GM15510 (cell line): ENCODE data around the gene PLA2G6.

Experiments used
- POLR2A ChIP-seq: IDR thresholded peaks from 3 replicates; pipeline ENCODE4 v1.6.1; 2011; ENCODE audit warnings: borderline replicate concordance; ENCODE audit not compliant: insufficient read length; ENCODE audit errors: extremely low read depth

PLA2G6 gene

DNA sequence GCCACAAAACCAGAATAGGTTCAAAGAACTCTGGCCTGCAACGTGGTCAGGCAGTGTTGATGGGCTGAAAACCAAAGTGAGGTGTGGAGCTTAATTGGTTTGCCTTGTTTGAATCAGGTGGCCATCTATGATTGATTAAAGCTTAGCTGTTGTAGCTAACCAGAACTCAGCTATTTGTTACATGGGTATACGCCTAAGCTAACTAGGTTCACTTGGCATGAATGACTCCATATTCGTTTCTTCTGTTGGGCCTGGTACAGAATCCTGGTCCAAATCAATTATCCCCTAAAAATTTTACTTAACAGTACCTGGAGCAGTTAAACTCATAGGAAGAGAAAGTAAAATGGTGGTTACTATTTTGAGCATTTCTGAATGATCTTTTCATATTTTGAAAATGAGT, 63.4 kb downstream of the PLA2G6 start:
- TF ChIP-seq POLR2A, result no peak

DNA sequence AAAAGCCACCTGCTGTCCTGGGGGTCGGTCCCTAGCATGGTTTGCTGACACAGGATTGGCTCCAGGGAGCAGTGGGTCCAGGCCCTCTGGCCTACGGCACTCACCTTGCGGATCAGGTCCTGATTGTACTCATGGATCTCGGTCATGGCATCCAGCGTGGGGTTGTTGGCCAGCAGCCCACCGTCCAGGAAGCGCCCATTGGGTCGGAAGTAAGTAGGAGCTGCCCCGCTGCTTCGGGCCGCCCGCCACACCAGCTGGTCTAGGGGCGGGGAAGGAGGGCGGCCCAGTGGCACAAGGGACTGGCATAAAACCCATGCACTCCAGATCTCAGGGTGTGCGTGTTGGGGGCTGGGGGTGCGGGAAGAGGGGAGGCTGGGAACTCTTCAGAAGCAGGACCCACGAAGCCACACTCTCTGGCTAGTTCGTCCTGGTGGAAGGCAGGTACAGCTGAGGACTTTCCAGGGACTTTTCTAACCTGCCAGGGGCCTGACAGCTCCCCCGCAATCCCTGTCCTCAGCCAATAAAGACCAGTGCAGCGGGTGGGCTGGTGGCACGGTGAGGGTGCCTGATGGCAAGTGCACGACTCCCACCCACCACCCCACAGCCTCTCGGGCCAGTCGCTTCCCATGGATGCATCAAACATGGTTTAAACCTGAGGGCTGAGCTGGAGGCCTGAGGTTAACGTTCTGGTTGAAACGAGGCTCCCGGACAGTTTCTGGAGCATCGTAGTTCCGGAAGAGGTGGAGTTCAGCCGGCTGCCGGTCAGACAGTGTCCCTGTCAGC, 66.0 kb downstream of the PLA2G6 start:
- no peak for TF ChIP-seq POLR2A

DNA sequence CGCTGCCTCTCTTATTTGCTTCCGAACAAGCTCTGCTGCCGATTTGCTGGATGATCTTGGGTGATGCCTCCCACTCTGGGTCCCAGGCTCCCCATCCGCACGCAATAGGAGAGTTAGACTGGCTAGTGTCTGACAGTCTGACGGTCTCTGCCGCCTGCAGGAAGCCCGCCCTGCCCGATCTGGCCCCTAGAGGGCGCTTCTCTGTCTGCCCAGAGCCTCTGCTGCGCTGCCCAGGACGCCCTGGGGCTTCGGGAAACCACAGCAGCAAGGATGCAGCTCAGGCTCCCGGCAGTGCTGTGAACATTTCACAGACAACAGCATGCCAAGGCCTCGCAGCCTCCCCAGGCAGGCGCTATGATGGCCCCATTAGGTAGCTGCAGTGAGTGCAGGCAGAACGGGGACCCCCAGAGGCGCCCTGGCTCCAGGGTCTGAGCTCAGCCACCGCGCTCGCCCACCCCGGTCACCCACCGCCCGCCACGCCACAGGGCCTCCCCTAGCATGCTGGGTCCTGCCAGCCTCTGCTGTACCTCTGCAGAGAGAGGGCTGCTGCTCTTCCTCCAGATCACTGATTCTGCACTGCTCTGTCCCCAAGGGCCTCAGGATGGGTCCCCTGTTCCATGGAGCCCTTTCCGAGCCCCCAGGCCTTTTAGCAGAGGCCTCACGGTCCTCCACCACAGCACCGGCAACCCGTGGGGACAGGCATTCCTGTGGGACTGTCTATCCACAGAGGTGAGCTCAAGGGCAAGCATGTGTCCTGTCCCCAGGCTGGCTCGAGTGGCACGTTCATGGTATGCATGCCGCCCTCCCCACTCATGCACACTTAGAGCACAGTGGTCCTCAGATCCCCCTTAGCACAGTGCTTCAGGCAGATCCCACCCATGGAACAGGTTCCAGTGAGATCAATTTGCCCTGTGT, 66.9 kb downstream of the PLA2G6 start:
- TF ChIP-seq POLR2A, result no peak

DNA sequence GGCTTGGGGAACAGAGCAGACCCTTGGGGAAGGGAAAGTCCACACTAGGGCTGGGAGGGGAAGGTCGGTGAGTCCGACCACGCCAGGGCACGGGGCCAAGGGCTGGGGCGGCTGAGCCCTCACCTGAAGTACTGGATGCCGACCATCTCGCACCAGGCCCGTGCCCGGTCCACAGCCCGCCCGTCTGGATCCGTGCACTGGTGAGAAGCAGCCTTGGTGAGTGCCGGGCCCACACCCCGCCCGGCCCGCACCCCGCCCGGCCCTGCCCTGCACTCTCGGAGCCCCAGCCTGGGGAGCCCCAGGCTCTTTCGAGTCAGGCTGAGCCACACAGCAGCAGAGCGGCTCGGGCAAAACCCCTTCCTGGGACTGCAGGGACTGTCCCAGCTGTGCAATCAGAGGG, 69.2 kb downstream of the PLA2G6 start:
- TF ChIP-seq POLR2A, result no peak

DNA sequence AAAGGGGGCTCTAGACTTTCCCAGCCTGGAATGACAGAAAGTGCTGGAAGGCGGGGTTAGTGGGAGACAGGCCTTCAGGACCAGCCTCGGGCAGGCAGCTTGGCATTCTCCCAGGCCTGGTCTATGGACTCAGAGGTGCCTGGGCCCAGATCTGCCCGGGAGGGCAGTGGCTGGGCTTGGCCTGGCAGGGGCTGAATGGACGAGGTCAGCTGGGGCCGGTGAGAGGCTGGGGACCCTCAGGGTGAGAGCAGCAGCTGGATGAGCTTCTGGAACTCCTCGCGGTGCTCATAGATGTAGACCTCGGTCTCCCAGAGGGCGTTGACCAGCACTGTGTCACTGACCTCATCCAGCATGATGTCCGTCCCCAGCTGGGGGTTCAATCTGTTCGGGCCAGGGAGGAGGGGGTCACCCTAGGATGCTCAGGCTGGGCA, 69.7 kb downstream of the PLA2G6 start:
- no peak for TF ChIP-seq POLR2A

DNA sequence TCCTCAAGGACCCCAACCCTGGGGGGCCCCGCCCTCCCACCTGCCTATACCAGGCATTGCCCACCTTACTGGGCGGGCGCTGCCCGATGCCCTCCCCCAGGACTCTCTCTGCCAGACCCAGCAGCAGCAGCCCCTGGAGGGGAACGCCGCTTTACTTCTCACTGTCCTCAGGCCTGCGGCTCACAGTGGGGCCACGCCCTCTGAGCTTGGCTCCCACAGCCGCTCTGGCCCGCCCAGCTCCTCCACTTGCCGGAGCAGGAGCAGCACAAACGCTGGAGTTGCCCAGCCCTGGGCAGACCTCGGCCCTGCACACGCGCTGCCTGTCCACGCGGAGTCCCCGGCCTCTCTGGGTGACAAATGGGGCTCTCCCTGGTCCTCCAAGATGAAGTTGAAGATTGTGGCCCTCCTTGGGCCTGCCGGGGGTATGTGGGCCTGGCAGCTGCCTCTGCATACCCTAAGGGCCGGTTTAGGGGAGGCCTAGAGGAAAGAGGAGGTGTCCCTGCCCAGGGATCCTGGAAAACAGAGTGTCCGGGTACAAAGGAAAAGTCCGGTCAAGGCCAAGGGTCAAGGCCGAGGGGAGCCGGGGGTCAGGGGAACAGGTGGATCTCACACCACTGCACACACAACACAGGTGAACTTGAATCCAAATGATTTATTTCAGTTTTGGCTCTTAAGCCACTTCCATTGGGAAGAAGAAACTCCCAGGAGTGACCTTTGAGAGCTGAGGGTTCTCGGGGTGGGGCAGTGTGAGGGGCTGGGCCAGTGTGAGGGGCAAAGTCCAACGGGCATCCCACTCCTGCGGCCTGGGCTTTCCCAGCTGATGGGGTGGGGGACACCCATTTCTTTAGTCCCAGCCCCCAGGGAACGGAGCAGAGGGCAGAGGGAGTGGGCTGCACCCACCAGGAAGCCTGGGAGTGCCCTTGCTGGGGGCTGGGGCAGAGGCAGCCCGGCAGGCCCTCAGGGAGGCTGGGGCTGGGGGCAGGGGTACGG, 70.5 kb downstream of the PLA2G6 start:
- no peak for TF ChIP-seq POLR2A

DNA sequence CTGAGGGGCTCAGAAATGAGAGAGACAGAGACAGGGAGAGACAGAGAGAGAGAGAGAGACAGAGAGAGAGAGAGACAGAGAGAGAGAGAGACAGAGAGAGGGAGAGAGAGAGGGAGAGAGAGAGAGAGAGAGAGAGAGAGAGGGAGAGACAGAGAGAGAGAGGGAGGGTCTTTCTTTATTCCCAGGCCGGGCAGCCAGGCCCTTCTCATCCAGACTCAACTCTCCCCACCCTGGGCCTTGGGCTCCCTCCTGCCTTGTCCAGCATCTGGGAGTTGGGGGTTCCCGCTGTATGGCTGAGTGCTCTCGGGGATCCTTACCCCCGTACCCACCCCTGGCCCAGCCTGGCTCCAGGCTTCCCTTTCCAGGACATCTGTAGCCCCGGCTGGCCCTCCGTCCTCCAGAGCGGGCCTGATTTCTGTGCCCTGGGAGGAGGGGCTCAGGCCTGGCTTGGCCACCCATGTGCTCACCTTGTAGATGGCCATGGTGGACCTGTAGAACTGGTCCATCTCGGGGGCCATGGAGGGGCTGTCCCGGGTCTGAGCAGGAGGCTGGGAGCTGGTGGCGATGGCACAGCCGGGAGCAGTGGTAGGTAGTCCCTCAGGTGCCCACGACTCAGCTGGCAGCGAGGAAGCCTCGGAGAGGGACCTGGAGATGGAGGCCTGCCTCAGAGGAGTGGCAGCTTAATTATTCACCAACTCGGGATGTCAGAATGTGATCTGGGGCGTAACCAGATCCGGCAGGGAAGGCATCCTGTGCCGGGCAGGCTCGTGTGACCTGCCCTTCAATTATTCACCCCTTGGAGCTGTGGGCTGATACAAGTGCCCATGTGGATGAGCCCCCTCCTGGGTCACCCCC, 71.4 kb downstream of the PLA2G6 start, which contains the start of gene BAIAP2L2:
BAIAP2L2 (minus strand) TSS at position 677 of the 855 bp plus-strand sequence; CDS start at position 518, 159 bp downstream.
- TF ChIP-seq POLR2A, result no peak

DNA sequence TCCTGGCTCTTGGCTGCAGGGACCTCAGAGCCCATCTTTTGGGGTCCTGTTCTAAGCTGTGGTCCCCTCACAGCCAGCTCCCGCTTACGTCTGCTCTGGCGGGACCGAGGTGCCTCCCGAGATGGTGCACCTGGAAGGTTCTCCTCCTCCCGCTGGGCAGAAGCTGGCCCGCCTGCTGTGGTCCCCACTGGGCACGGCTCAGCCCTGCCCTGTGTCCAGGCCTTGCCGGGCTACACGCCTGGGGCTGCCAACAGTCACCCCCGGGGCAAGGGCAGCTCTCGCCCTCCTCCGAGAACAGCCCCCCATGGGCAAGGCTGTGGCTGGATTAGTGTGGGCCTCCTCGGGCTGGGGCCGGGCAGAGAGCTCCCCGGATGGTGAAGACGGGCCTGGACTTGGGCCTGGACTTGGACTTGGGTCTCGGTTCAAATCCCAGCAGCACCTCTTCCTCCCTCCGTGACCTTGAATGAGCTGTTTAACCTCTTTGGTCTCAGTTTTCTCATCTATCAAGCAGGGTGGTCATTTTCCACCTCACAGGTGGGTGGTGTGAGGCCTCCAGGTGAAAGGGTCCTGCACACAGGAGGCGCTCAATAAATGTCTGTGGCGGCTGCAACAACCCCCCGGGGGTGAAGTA, 72.1 kb downstream of the PLA2G6 start:
- no peak for TF ChIP-seq POLR2A

DNA sequence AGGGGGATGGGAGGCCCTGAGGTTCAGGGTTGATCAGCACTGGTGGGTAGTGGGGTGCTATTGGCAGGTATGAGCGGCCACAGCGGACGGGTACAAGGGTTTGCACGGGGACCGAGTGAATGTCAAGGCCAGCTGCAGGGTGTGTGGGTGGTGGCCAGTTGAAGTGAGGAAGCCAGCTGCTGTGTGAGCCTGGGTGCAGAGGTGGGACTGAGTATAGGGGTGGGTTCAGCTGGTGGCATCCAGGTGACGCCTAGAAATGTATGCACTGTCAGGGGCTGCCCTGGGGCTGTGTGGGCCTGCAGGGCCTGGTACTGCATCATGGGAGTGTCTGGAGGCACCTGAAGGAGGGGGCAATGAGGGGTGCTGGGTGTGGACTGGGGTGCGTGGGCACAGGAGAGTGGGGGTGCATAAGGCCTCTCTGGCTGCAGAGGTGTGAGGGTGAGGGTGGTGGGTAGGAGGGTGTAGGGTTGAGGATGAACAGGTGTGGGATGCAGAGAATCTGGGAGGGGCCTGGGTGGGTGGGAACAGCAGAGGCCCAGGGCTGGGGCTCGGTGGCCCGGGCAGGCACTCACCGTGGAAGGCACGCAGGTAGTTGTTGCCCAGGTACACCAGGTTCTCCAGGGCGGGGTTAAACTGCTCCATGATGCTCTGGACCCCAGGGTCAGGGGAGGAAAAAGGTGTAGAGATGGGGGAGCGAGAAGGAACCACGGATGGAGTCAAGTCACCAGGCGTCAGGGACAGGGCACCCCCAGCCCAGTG, 72.9 kb downstream of the PLA2G6 start:
- no peak for TF ChIP-seq POLR2A

DNA sequence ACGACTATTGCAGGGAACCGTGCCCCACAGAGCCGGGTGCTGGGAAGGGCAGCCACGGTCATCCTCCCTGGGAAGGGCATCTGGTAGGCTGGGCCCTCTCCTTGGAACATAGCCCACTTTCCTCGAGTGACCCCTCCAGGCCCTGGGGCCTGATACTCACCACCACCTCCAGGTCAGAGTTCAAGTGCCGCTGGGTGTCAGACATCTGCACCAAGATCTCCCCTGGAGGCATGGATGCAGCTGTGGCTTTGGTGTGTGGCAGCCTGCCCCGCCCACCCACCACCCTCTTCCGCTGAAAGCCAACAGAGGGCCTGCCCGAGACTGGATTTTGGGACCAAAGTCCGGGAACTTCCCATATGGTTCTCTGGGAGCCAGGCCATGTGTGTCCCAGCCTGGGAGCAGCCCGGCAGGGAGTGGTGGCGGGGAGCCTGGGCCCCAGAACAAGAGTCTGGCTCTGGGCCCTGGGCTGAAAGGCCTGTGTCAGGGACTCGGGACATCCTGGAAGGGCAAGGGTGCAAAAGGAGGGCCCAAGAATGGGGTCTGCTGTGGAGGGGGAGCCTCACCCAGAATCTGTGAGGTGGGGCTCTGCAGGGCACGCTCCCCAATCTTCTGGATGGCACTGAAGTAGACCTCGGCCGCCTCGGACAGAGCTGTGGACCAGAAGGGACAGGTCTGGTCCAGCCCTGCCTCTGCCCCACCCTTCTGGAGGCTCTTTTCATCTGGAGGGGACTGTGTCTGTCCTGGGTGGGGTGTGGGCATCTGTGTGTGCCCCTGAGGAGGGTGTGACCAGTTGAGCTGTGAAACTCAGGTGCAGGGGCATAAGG, 73.7 kb downstream of the PLA2G6 start:
- TF ChIP-seq POLR2A, result no peak

DNA sequence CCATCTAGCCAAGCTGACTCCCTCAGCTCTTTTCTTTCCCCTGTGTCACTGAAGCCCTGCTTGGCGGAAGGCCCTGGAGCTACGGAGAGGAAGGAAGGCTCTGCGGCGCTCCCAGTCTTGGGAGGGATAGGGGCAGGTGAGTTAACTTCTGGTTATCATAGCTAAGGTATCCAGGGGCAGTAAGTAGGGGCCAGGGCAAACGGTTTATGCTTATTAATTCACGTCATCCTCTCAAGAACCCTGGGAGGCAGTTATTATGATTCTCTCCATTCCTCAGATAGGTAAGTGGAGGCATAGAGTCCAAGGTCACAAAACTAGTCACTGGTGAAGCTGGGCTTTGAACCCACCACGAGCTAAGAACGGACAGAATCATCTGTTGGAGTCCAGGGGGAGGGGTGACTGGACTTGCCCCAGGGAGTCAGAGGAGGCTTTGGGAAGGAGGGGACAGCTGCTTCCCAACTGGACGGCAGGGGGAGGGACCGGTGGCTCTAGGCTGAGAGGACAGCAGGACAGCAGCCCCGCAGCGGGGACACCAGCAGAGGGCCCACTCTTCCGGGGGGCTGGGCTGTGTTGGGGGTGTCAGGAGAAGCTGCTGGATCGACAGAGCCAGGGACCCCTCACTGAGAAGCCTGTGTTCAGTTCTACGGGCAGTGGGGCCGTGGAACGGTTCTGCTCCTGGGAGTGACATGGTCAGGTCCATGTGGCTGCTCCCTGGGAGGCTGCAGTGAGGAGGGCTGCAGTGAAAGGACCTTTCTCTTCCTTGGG, 74.6 kb downstream of the PLA2G6 start:
- no peak for TF ChIP-seq POLR2A
